Liver (tissue), 9 donors: Measurements from ENCODE around the gene MAML3. TPM values are rescaled to one million over a fixed set of nuclear protein-coding genes. Genes with fewer than 3 reads are reported as not detected.

Experiments used
- DNase-seq: peaks from one replicate; pipeline ENCODE4 v3.0.0-alpha.2; 2017; ENCODE audit warnings: low spot score
- H3K27ac ChIP-seq, 2 donors: one replicate each; pipeline ENCODE4 v1.7.0; 2013; ENCODE audit warnings: inconsistent platforms in 2 of 2, low read length in 2 of 2, control low read depth in 1 of 2, low read depth in 1 of 2, mild to moderate bottlenecking in 1 of 2
- H3K27me3 ChIP-seq, 4 donors: one replicate each; pipeline versions ENCODE4 v1.6.1 to v1.7.0; 2013; ENCODE audit warnings: low read length in 3 of 4, inconsistent platforms in 1 of 4, mild to moderate bottlenecking in 1 of 4, moderate library complexity in 1 of 4; ENCODE audit not compliant: control insufficient read depth in 4 of 4, insufficient read depth in 4 of 4
- H3K36me3 ChIP-seq, 4 donors: one replicate each; pipeline versions ENCODE4 v1.6.1 to v1.7.0; 2013; ENCODE audit warnings: low read length in 3 of 4, mild to moderate bottlenecking in 3 of 4, low read depth in 1 of 4, moderate library complexity in 1 of 4; ENCODE audit not compliant: control insufficient read depth in 4 of 4, insufficient read depth in 3 of 4
- H3K4me1 ChIP-seq, 4 donors: one replicate each; pipeline versions ENCODE4 v1.6.1 to v1.7.0; 2013; ENCODE audit warnings: low read length in 3 of 4, mild to moderate bottlenecking in 3 of 4, moderate library complexity in 1 of 4; ENCODE audit not compliant: control insufficient read depth in 4 of 4, insufficient read depth in 4 of 4
- H3K4me3 ChIP-seq, 3 donors: one replicate each; pipeline versions ENCODE4 v1.6.1 to v1.7.0; 2013; ENCODE audit warnings: low read length in 3 of 3, control low read depth in 1 of 3, low read depth in 1 of 3, mild to moderate bottlenecking in 1 of 3
- H3K9ac ChIP-seq, 2 donors: one replicate each; pipeline ENCODE4 v1.7.0; 2013; ENCODE audit warnings: low read length in 2 of 2, mild to moderate bottlenecking in 2 of 2, moderate library complexity in 2 of 2, control low read depth in 1 of 2, low read depth in 1 of 2
- H3K9me3 ChIP-seq, 4 donors: one replicate each; pipeline versions ENCODE4 v1.6.1 to v1.7.0; 2013; ENCODE audit warnings: low read length in 3 of 4; ENCODE audit not compliant: control insufficient read depth in 4 of 4
- EGR1 ChIP-seq, 2 donors: IDR thresholded peaks; 2 replicates each; pipeline ENCODE4 v1.6.1; 2016 to 2018; ENCODE audit warnings: antibody characterized with exemption in 2 of 2, low read depth in 2 of 2
- FOXA1 ChIP-seq: IDR thresholded peaks from 2 replicates; pipeline ENCODE4 v1.6.1; 2016; ENCODE audit warnings: antibody characterized with exemption
- FOXA2 ChIP-seq: IDR thresholded peaks from 2 replicates; pipeline ENCODE4 v1.6.1; 2016; ENCODE audit warnings: antibody characterized with exemption
- GABPA ChIP-seq, 2 donors: IDR thresholded peaks in 1 of 2; conservative IDR thresholded peaks in 1 of 2; 2 replicates each; pipeline ENCODE4 v1.6.1; 2016; ENCODE audit warnings: antibody characterized with exemption in 2 of 2, mild to moderate bottlenecking in 1 of 2, moderate library complexity in 1 of 2
- HNF4A ChIP-seq, 2 donors: conservative IDR thresholded peaks; 2 replicates each; pipeline ENCODE4 v1.6.1; 2016; ENCODE audit warnings: antibody characterized with exemption in 2 of 2, mild to moderate bottlenecking in 2 of 2
- HNF4G ChIP-seq: IDR thresholded peaks from 2 replicates; pipeline ENCODE4 v1.6.1; 2016; ENCODE audit warnings: antibody characterized with exemption
- JUND ChIP-seq, 2 donors: IDR thresholded peaks; 2 replicates each; pipeline ENCODE4 v1.6.1; 2016; ENCODE audit warnings: antibody characterized with exemption in 2 of 2
- MAX ChIP-seq: IDR thresholded peaks from 2 replicates; pipeline ENCODE4 v1.6.1; 2016; ENCODE audit warnings: antibody characterized with exemption
- NR2F2 ChIP-seq: IDR thresholded peaks from 2 replicates; pipeline ENCODE4 v1.6.1; 2016; ENCODE audit warnings: antibody characterized with exemption
- RAD21 ChIP-seq, 2 donors: IDR thresholded peaks; 2 replicates each; pipeline ENCODE4 v1.6.1; 2016; ENCODE audit warnings: antibody characterized with exemption in 2 of 2, mild to moderate bottlenecking in 2 of 2
- RXRA ChIP-seq, 2 donors: IDR thresholded peaks; 2 replicates each; pipeline ENCODE4 v1.6.1; 2017 to 2018; ENCODE audit warnings: antibody characterized with exemption in 2 of 2, mild to moderate bottlenecking in 1 of 2
- SP1 ChIP-seq: IDR thresholded peaks from 2 replicates; pipeline ENCODE4 v1.6.1; 2018; ENCODE audit warnings: antibody characterized with exemption, mild to moderate bottlenecking
- TAF1 ChIP-seq: conservative IDR thresholded peaks from 2 replicates; pipeline ENCODE4 v1.6.1; 2016; ENCODE audit warnings: antibody characterized with exemption, mild to moderate bottlenecking
- YY1 ChIP-seq: IDR thresholded peaks from 2 replicates; pipeline ENCODE4 v1.6.1; 2016; ENCODE audit warnings: antibody characterized with exemption, mild to moderate bottlenecking
- WGBS: extraction: QIAGEN DNeasy Blood & Tissue Kit; methylation state at CpG from one replicate; pipeline ENCODE4 v1.1.7; 2013; 5-methylcytosine and 5-hydroxymethylcytosine counted together
- polyA plus RNA-seq, 2 donors: library from polyadenylated mRNA; stranded (reverse) in 1 of 2; unstranded in 1 of 2; fragments of 200-250 nt in 1 of 2; fragments of >200 nt in 1 of 2; fragmentation: Nextera tagmentation in 1 of 2; extraction: Ambion mirVana in 1 of 2; gene quantifications; one replicate each; pipeline versions ENCODE4 v1.2.1 to v1.2.3, GENCODE V29; 2013 to 2015
- total RNA-seq, 2 donors: library from RNA; depleted of rRNA; stranded (reverse); fragments of >200 nt; gene quantifications; one replicate each; pipeline ENCODE4 v1.2.3, GENCODE V29; 2014
- TF ChIP-seq, protein P1 (sequence below): IDR thresholded peaks from 2 replicates; pipeline ENCODE4 v1.6.1; 2016; ENCODE audit warnings: antibody characterized with exemption
- TF ChIP-seq, protein P2 (sequence below): fragments of 150-350 bp; IDR thresholded peaks from 2 replicates; pipeline ENCODE4 v1.5.1; 2017; ENCODE audit warnings: improper control_type of control experiment, low read depth, low read length; ENCODE audit not compliant: missing input control
- TF ChIP-seq, protein P3 (sequence below): IDR thresholded peaks from 2 replicates; pipeline ENCODE4 v1.6.1; 2016; ENCODE audit warnings: antibody characterized with exemption
- TF ChIP-seq, protein P4 (sequence below): IDR thresholded peaks from 2 replicates; pipeline ENCODE4 v1.6.1; 2016; ENCODE audit warnings: antibody characterized with exemption, mild to moderate bottlenecking
- donor health status: healthy.
- donor health status: healthy.
- donor health status: healthy.
- donor health status: healthy.
- donor health status: healthy.

Gene MAML3
- total and polyA plus RNA-seq, 4 donors: 1.3 to 4.3 (median 2.7) TPM

DNA sequence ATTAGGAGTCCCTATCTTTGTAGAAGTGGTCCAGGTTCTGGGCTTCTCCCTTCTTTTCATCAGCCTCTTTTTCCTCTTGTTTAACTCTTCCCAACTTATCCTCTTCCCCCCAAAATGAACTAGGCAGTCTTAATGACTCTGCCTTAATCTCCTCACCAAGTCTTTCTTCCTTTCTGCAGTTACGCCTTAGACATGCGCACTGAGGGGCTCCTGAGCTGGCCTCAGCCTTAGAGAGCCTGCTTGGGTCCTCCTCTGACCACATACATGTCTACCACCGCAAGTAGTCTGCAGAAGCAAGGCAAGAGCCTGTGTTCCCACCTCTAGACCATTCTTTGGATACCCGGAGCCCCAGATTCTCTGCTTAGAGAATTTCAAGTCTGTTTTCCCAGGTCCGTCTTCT is 288.4 kb downstream of the MAML3 start:
- DNase-seq: no peak
- H3K4me1 ChIP-seq: peaks cover 0 to 11% (median 2%) of the 10 kb centered on the region in 4 donors
- H3K9ac ChIP-seq: no peak overlapping the region
- H3K27ac ChIP-seq: no peak overlapping the region
- WGBS: 96% methylated on average over 5 of the region's 5 CpGs
- H3K27me3 ChIP-seq: no peaks in the 10 kb centered on the region
- no peak overlapping the region for H3K4me3 ChIP-seq
- TF ChIP-seq FOXA2 (no peak), TAF1 (no peak), MAX (no peak), NR2F2 (no peak), FOXA1 (no peak), HNF4G (no peak), SP1 (no peak), HNF4A (conservative IDR thresholded peaks at IDR 0.05) (no peak), JUND (IDR thresholded peaks at IDR 0.05) (no peak), EGR1 (IDR thresholded peaks at IDR 0.05; ENCODE audit: low read depth in 2 of 2) (no peak), YY1 (no peak), GABPA (IDR thresholded peaks at IDR 0.05 in 1 of 2, conservative IDR thresholded peaks at IDR 0.05 in 1 of 2) (no peak), RAD21 (IDR thresholded peaks at IDR 0.05) (no peak), RXRA (IDR thresholded peaks at IDR 0.05) (no peak)
- TF ChIP-seq, protein P1, sequence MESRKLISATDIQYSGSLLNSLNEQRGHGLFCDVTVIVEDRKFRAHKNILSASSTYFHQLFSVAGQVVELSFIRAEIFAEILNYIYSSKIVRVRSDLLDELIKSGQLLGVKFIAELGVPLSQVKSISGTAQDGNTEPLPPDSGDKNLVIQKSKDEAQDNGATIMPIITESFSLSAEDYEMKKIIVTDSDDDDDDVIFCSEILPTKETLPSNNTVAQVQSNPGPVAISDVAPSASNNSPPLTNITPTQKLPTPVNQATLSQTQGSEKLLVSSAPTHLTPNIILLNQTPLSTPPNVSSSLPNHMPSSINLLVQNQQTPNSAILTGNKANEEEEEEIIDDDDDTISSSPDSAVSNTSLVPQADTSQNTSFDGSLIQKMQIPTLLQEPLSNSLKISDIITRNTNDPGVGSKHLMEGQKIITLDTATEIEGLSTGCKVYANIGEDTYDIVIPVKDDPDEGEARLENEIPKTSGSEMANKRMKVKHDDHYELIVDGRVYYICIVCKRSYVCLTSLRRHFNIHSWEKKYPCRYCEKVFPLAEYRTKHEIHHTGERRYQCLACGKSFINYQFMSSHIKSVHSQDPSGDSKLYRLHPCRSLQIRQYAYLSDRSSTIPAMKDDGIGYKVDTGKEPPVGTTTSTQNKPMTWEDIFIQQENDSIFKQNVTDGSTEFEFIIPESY: no peak
- TF ChIP-seq, protein P2, sequence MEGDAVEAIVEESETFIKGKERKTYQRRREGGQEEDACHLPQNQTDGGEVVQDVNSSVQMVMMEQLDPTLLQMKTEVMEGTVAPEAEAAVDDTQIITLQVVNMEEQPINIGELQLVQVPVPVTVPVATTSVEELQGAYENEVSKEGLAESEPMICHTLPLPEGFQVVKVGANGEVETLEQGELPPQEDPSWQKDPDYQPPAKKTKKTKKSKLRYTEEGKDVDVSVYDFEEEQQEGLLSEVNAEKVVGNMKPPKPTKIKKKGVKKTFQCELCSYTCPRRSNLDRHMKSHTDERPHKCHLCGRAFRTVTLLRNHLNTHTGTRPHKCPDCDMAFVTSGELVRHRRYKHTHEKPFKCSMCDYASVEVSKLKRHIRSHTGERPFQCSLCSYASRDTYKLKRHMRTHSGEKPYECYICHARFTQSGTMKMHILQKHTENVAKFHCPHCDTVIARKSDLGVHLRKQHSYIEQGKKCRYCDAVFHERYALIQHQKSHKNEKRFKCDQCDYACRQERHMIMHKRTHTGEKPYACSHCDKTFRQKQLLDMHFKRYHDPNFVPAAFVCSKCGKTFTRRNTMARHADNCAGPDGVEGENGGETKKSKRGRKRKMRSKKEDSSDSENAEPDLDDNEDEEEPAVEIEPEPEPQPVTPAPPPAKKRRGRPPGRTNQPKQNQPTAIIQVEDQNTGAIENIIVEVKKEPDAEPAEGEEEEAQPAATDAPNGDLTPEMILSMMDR: no peak
- TF ChIP-seq, protein P3, sequence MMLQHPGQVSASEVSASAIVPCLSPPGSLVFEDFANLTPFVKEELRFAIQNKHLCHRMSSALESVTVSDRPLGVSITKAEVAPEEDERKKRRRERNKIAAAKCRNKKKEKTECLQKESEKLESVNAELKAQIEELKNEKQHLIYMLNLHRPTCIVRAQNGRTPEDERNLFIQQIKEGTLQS: no peak
- TF ChIP-seq, protein P4, sequence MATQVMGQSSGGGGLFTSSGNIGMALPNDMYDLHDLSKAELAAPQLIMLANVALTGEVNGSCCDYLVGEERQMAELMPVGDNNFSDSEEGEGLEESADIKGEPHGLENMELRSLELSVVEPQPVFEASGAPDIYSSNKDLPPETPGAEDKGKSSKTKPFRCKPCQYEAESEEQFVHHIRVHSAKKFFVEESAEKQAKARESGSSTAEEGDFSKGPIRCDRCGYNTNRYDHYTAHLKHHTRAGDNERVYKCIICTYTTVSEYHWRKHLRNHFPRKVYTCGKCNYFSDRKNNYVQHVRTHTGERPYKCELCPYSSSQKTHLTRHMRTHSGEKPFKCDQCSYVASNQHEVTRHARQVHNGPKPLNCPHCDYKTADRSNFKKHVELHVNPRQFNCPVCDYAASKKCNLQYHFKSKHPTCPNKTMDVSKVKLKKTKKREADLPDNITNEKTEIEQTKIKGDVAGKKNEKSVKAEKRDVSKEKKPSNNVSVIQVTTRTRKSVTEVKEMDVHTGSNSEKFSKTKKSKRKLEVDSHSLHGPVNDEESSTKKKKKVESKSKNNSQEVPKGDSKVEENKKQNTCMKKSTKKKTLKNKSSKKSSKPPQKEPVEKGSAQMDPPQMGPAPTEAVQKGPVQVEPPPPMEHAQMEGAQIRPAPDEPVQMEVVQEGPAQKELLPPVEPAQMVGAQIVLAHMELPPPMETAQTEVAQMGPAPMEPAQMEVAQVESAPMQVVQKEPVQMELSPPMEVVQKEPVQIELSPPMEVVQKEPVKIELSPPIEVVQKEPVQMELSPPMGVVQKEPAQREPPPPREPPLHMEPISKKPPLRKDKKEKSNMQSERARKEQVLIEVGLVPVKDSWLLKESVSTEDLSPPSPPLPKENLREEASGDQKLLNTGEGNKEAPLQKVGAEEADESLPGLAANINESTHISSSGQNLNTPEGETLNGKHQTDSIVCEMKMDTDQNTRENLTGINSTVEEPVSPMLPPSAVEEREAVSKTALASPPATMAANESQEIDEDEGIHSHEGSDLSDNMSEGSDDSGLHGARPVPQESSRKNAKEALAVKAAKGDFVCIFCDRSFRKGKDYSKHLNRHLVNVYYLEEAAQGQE: no peak
- peaks cover 0 to 2% (median 0%) of the 10 kb centered on the region in 4 donors for H3K36me3 ChIP-seq
- no peaks in the 10 kb centered on the region for H3K9me3 ChIP-seq
